ENCODE data around the gene PTPRQ. TPM values are rescaled to one million over a fixed set of nuclear protein-coding genes. Genes with fewer than 3 reads are reported as not detected.

PTPRQ gene
- total and polyA plus RNA-seq, 12 donors, result 0.04 to 1.9 (median 0.37) TPM; not detected in 1

- intact Hi-C loops (cut with DNase I), result no loop called here
- 54 to 59% methylated on average over 2 of the region's 2 CpGs for WGBS, 2 donors
- Histone ChIP-seq H3K4me3 (no peak overlapping the region), H3K27ac (no peak overlapping the region), H3K27me3 (no peaks in the 10 kb centered on the region), H3K4me1 (no peaks in the 10 kb centered on the region), H3K36me3 (no peaks in the 10 kb centered on the region), H3K9me3 (no peaks in the 10 kb centered on the region)
- no peak for TF ChIP-seq CTCF (IDR thresholded peaks at IDR 0.05)
- DNase-seq (no peak), ATAC-seq (no peak)
Observed at GRCh38 chr12:80432061-80432460, 12.0 kb upstream of the PTPRQ start.

GRCh38 chr12:80441921-80442320 is 2.1 kb upstream of the PTPRQ start:
- no peaks in the 10 kb centered on the region for H3K9me3 ChIP-seq
- ATAC-seq (no peak), DNase-seq (no peak)
- H3K36me3 ChIP-seq, result no peaks in the 10 kb centered on the region
- peaks cover 0 to 3% (median 0%) of the 10 kb centered on the region in 9 donors for H3K4me1 ChIP-seq
- H3K4me3 ChIP-seq, result no peak overlapping the region
- H3K27ac ChIP-seq, result no peak overlapping the region
- no peaks in the 10 kb centered on the region for H3K27me3 ChIP-seq
- intact Hi-C loops (cut with DNase I), result no loop called here
- no peak for TF ChIP-seq CTCF (IDR thresholded peaks at IDR 0.05)

GRCh38 chr12:80442426-80443222 is 1.4 kb upstream of the PTPRQ start:
- Histone ChIP-seq H3K27me3 (no peaks in the 10 kb centered on the region), H3K36me3 (no peaks in the 10 kb centered on the region), H3K4me3 (no peak overlapping the region), H3K9me3 (no peaks in the 10 kb centered on the region), H3K27ac (no peak overlapping the region), H3K4me1 (peaks cover 0 to 3% (median 0%) of the 10 kb centered on the region in 9 donors)
- ATAC-seq (no peak), DNase-seq (no peak)
- intact Hi-C loops (cut with DNase I), result no loop called here
- no peak for TF ChIP-seq CTCF (IDR thresholded peaks at IDR 0.05)
- 63 to 66% methylated on average over 7 of the region's 7 CpGs for WGBS, 2 donors

- 60 to 61% methylated on average over 5 of the region's 5 CpGs for WGBS, 2 donors
- H3K9me3 ChIP-seq, result no peaks in the 10 kb centered on the region
- H3K27me3 ChIP-seq, result no peaks in the 10 kb centered on the region
- no peak overlapping the region for H3K27ac ChIP-seq
- H3K4me1 ChIP-seq, result peaks cover 0 to 3% (median 0%) of the 10 kb centered on the region in 9 donors
- intact Hi-C loops (cut with DNase I), result no loop called here
- H3K4me3 ChIP-seq, result no peak overlapping the region
- H3K36me3 ChIP-seq, result no peaks in the 10 kb centered on the region
- TF ChIP-seq CTCF (IDR thresholded peaks at IDR 0.05), result no peak
- ATAC-seq (no peak), DNase-seq (no peak)
Observed at GRCh38 chr12:80445083-80445793, 1.2 kb downstream of the PTPRQ start.
